ENCODE results near the gene KCNJ5.
A peak's percentile ranks its signal among the peaks of the same experiment; 100 is the strongest.
"Not testable (repeated sequence)": the region's sequence is repeated elsewhere in the genome, so short reads cannot be mapped to it uniquely, and the experiment has no call there.

KCNJ5 gene

GRCh38 chr11:128913806-128914205 lies 22.6 kb downstream of the KCNJ5 start:
- no peak for DNase-seq (ENCODE audit: low spot score)

GRCh38 chr11:128914216-128915148 lies 23.3 kb downstream of the KCNJ5 start:
- DNase-seq (ENCODE audit: low spot score) = no peak

GRCh38 chr11:128915149-128915521 lies 24.0 kb downstream of the KCNJ5 start:
- DNase-seq (ENCODE audit: low spot score) = no peak

- DNase-seq (ENCODE audit: low spot score) = no peak
These were observed 24.9 kb downstream of the KCNJ5 start for GRCh38 chr11:128916037-128916572.

- no peak for DNase-seq (ENCODE audit: low spot score)
These were observed 25.5 kb downstream of the KCNJ5 start for GRCh38 chr11:128916681-128917080.

- no peak for DNase-seq (ENCODE audit: low spot score)
These were observed 26.1 kb downstream of the KCNJ5 start for GRCh38 chr11:128917144-128917724.

- DNase-seq (ENCODE audit: low spot score) = no peak
These were observed 28.1 kb downstream of the KCNJ5 start for GRCh38 chr11:128919216-128919615.

- not testable (repeated sequence) for DNase-seq (ENCODE audit: low spot score)
These were observed 28.5 kb downstream of the KCNJ5 start for GRCh38 chr11:128919635-128920034.

GRCh38 chr11:128920666-128921065 lies 29.5 kb downstream of the KCNJ5 start:
- DNase-seq (ENCODE audit: low spot score) = no peak

- no peak for DNase-seq (ENCODE audit: low spot score)
These were observed 30.6 kb downstream of the KCNJ5 start for GRCh38 chr11:128921793-128922192.

GRCh38 chr11:128924104-128924503 lies 32.9 kb downstream of the KCNJ5 start:
- DNase-seq (ENCODE audit: low spot score) = no peak

GRCh38 chr11:128924510-128925249 lies 33.5 kb downstream of the KCNJ5 start:
- no peak for DNase-seq (ENCODE audit: low spot score)

- no peak for DNase-seq (ENCODE audit: low spot score)
These were observed 34.1 kb downstream of the KCNJ5 start for GRCh38 chr11:128925250-128925600.

- DNase-seq (ENCODE audit: low spot score) = no peak
These were observed 34.8 kb downstream of the KCNJ5 start for GRCh38 chr11:128926000-128926399.

- DNase-seq (ENCODE audit: low spot score) = no peak
These were observed 35.4 kb downstream of the KCNJ5 start for GRCh38 chr11:128926437-128927107.

- no peak for DNase-seq (ENCODE audit: low spot score)
These were observed 35.9 kb downstream of the KCNJ5 start for GRCh38 chr11:128927108-128927461.

- no peak for DNase-seq (ENCODE audit: low spot score)
These were observed 36.7 kb downstream of the KCNJ5 start for GRCh38 chr11:128927683-128928336.

- peak; percentile 15 for DNase-seq (ENCODE audit: low spot score)
These were observed 37.2 kb downstream of the KCNJ5 start for GRCh38 chr11:128928400-128928799.

GRCh38 chr11:128929468-128929867 lies 38.3 kb downstream of the KCNJ5 start:
- DNase-seq (ENCODE audit: low spot score) = peak; percentile 20

- peak; percentile 59 for DNase-seq (ENCODE audit: low spot score)
These were observed 38.8 kb downstream of the KCNJ5 start for GRCh38 chr11:128929991-128930390.

GRCh38 chr11:128931066-128931465 lies 39.9 kb downstream of the KCNJ5 start:
- DNase-seq (ENCODE audit: low spot score) = no peak

- DNase-seq (ENCODE audit: low spot score) = no peak
These were observed 40.5 kb downstream of the KCNJ5 start for GRCh38 chr11:128931668-128932067.
